ENCODE results near the gene ADAM17. TPM values are rescaled to one million over a fixed set of nuclear protein-coding genes. Genes with fewer than 3 reads are reported as not detected.

ADAM17 gene
- polyA plus RNA-seq, 1 of the 3 experiments (the other 2 are of a cell fraction): 17.1 TPM

- no peaks in the 10 kb centered on the region for H3K9me3 ChIP-seq
- no peak overlapping the region for H3K27ac ChIP-seq (ENCODE audit: low read depth in 2 of 2, low read length in 1 of 2)
- POLR2A ChIA-PET: no interaction called here
- no peak overlapping the region for H3K4me3 ChIP-seq (ENCODE audit: low read depth in 2 of 2, low read length in 1 of 2)
- H3K9me2 ChIP-seq: no peaks in the 10 kb centered on the region
- WGBS (ENCODE audit: low lambda C conversion rate): 98% methylated on average over 2 of the region's 2 CpGs
- H4K20me1 ChIP-seq (ENCODE audit: insufficient read depth): no peaks in the 10 kb centered on the region
- no peak for DNase-seq
- H3K9ac ChIP-seq: no peak overlapping the region
- H3K4me1 ChIP-seq (ENCODE audit: control insufficient read depth in 1 of 2, insufficient read depth in 2 of 2, low read depth in 1 of 2, low read length in 1 of 2): peaks cover 0 to 7% of the 10 kb centered on the region in 2 experiments; a peak in 2 of 4 replicates
- peaks cover 7% of the 10 kb centered on the region for H3F3A ChIP-seq (replicated peaks; ENCODE audit: insufficient read depth)
- no peaks in the 10 kb centered on the region for H3K27me3 ChIP-seq (ENCODE audit: insufficient read depth)
- peaks cover 20 to 68% of the 10 kb centered on the region in 2 experiments for H3K36me3 ChIP-seq (replicated peaks in 1 of 2; ENCODE audit: control insufficient read depth in 1 of 2, insufficient read depth in 2 of 2, low read length in 1 of 2)
- no peak overlapping the region for H3K4me2 ChIP-seq
- CTCF ChIA-PET: interaction anchor here (1.2 kb wide), 1 partner anchor 266 kb away, joined by 5 read pairs; no protein-coding TSS in a partner anchor
- no peak for TF ChIP-seq JUND (IDR thresholded peaks at IDR 0.05)
- no peak for TF ChIP-seq RCOR1 (IDR thresholded peaks at IDR 0.05; ENCODE audit: low read length)
- TF ChIP-seq RFX5 (IDR thresholded peaks at IDR 0.05; ENCODE audit: low read length): no peak
- TF ChIP-seq POLR2AphosphoS5 (IDR thresholded peaks at IDR 0.05; ENCODE audit: low read depth, low read length): no peak
- no peak for TF ChIP-seq USF2 (IDR thresholded peaks at IDR 0.05; ENCODE audit: borderline replicate concordance, low read depth, low read length)
- no peak for TF ChIP-seq GABPA (IDR thresholded peaks at IDR 0.05; ENCODE audit: low read depth)
- no peak for TF ChIP-seq NRF1 (IDR thresholded peaks at IDR 0.05; ENCODE audit: low read depth, low read length)
- no peak overlapping the region for H2AFZ ChIP-seq (ENCODE audit: low read depth)
- H3K79me2 ChIP-seq (ENCODE audit: insufficient read depth): peaks cover 58% of the 10 kb centered on the region
These were observed 22.0 kb downstream of the ADAM17 start for GRCh38 chr2:9533663-9534062.

- no peak for TF ChIP-seq NFIC (IDR thresholded peaks at IDR 0.05; ENCODE audit: borderline replicate concordance)
- CTCF ChIA-PET: interaction anchor here (1.2 kb wide), 1 partner anchor 267 kb away, joined by 5 read pairs; no protein-coding TSS in a partner anchor
- Histone ChIP-seq H2AFZ (ENCODE audit: low read depth) (no peak overlapping the region), H3K4me3 (ENCODE audit: low read depth in 2 of 2, low read length in 1 of 2) (no peak overlapping the region), H3K79me2 (ENCODE audit: insufficient read depth) (peaks cover 65% of the 10 kb centered on the region), H3K27me3 (ENCODE audit: insufficient read depth) (no peaks in the 10 kb centered on the region), H3K9ac (no peak overlapping the region), H3K36me3 (replicated peaks in 1 of 2; ENCODE audit: control insufficient read depth in 1 of 2, insufficient read depth in 2 of 2, low read length in 1 of 2) (peaks cover 26 to 76% of the 10 kb centered on the region in 2 experiments), H4K20me1 (ENCODE audit: insufficient read depth) (no peaks in the 10 kb centered on the region), H3F3A (replicated peaks; ENCODE audit: insufficient read depth) (peaks cover 5% of the 10 kb centered on the region), H3K9me3 (no peaks in the 10 kb centered on the region), H3K9me2 (no peaks in the 10 kb centered on the region), H3K27ac (ENCODE audit: low read depth in 2 of 2, low read length in 1 of 2) (no peak overlapping the region), H3K4me1 (ENCODE audit: control insufficient read depth in 1 of 2, insufficient read depth in 2 of 2, low read depth in 1 of 2, low read length in 1 of 2) (peaks cover 0 to 7% of the 10 kb centered on the region in 2 experiments; a peak in 1 of 4 replicates), H3K4me2 (no peak overlapping the region)
- no peak for DNase-seq
- POLR2A ChIA-PET: no interaction called here
- 97% methylated on average over 4 of the region's 4 CpGs for WGBS (ENCODE audit: low lambda C conversion rate)
These were observed 23.2 kb downstream of the ADAM17 start for GRCh38 chr2:9532421-9532820.

GRCh38 chr2:9527995-9528787 lies 27.4 kb downstream of the ADAM17 start:
- ChIA-PET CTCF (no interaction called here), POLR2A (no interaction called here)
- H3K9me3 ChIP-seq: no peaks in the 10 kb centered on the region
- no peak overlapping the region for H2AFZ ChIP-seq (ENCODE audit: low read depth)
- no peak overlapping the region for H3K4me3 ChIP-seq (ENCODE audit: low read depth in 2 of 2, low read length in 1 of 2)
- H3F3A ChIP-seq (replicated peaks; ENCODE audit: insufficient read depth): peaks cover 5% of the 10 kb centered on the region
- TF ChIP-seq CTCF (IDR thresholded peaks at IDR 0.05) (no peak), USF1 (IDR thresholded peaks at IDR 0.05; ENCODE audit: borderline replicate concordance, low read depth) (no peak)
- no peaks in the 10 kb centered on the region for H4K20me1 ChIP-seq (ENCODE audit: insufficient read depth)
- H3K27ac ChIP-seq (ENCODE audit: low read depth in 2 of 2, low read length in 1 of 2): no peak overlapping the region
- no peaks in the 10 kb centered on the region for H3K4me1 ChIP-seq (ENCODE audit: control insufficient read depth in 1 of 2, insufficient read depth in 2 of 2, low read depth in 1 of 2, low read length in 1 of 2)
- 93% methylated on average over 4 of the region's 4 CpGs for WGBS (ENCODE audit: low lambda C conversion rate)
- no peak overlapping the region for H3K4me2 ChIP-seq
- peaks cover 38 to 84% of the 10 kb centered on the region in 2 experiments for H3K36me3 ChIP-seq (replicated peaks in 1 of 2; ENCODE audit: control insufficient read depth in 1 of 2, insufficient read depth in 2 of 2, low read length in 1 of 2)
- H3K9me2 ChIP-seq: no peaks in the 10 kb centered on the region
- no peaks in the 10 kb centered on the region for H3K27me3 ChIP-seq (ENCODE audit: insufficient read depth)
- no peak overlapping the region for H3K9ac ChIP-seq
- peaks cover 29% of the 10 kb centered on the region for H3K79me2 ChIP-seq (ENCODE audit: insufficient read depth)
- no peak for DNase-seq
